ENCODE results near the gene BACH2. TPM values are rescaled to one million over a fixed set of nuclear protein-coding genes. Genes with fewer than 3 reads are reported as not detected.

Gene BACH2
- total RNA-seq, 6 donors from 2014 or later, result 3.1 to 6.8 (median 5.3) TPM

DNA sequence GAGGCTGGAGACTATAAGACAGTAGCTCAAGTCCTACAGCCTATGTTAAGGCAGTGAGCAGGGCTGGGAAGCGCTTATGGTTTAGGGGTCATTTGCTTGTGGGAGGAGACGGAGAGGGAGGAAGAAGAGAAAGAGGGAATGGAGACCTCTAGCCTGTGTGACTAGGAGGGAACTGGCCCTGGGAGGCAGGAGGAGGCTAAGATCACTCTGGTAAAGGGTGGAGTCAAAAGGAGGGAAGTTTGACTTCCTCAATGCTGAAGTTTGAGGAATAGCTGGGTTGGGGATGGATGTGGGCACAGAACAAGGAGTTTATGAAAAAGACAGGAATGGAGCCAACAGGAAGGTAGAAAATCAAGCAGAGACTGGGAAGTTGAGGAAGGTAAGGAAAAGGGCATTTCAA, 6.4 kb upstream of the BACH2 start:
- 86 to 88% methylated on average over 2 of the region's 2 CpGs for WGBS, 2 donors
- ATAC-seq (ENCODE audit: low FRiP score in 2 of 2), result peak in 1 of 2 donors; percentile 60
- H3K27me3 ChIP-seq, result no peaks in the 10 kb centered on the region

GRCh38 chr6:90302320-90302719, 5.7 kb upstream of the BACH2 start:
- WGBS, 2 donors, result 94 to 98% methylated on average over 2 of the region's 2 CpGs
- ATAC-seq (ENCODE audit: low FRiP score in 2 of 2) (no peak), DNase-seq (no peak)
- H3K4me1 ChIP-seq, result peaks cover 0 to 1% (median under 1%) of the 10 kb centered on the region in 4 donors
- H3K4me3 ChIP-seq, result no peak overlapping the region
- H3K27me3 ChIP-seq, result no peaks in the 10 kb centered on the region
- no peaks in the 10 kb centered on the region for H3K9me3 ChIP-seq
- no peak overlapping the region for H3K27ac ChIP-seq
- no peak for TF ChIP-seq CTCF (IDR thresholded peaks at IDR 0.05)
- TF ChIP-seq POLR2AphosphoS5 (IDR thresholded peaks at IDR 0.05), result no peak
- no peak for TF ChIP-seq EP300 (IDR thresholded peaks at IDR 0.05)
- TF ChIP-seq POLR2A (IDR thresholded peaks at IDR 0.05), result no peak
- H3K36me3 ChIP-seq, result no peaks in the 10 kb centered on the region

More for the DNA sequence above, 6.4 kb upstream of the BACH2 start:
- Histone ChIP-seq H3K4me3 (no peak overlapping the region), H3K9me3 (no peaks in the 10 kb centered on the region), H3K27ac (no peak overlapping the region), H3K4me1 (no peaks in the 10 kb centered on the region), H3K36me3 (no peaks in the 10 kb centered on the region)
- no peak for DNase-seq
- TF ChIP-seq POLR2AphosphoS5 (IDR thresholded peaks at IDR 0.05) (no peak), CTCF (IDR thresholded peaks at IDR 0.05) (no peak), EP300 (IDR thresholded peaks at IDR 0.05) (no peak), POLR2A (IDR thresholded peaks at IDR 0.05) (no peak)

GRCh38 chr6:90301816-90302215, 5.2 kb upstream of the BACH2 start:
- Histone ChIP-seq H3K9me3 (no peaks in the 10 kb centered on the region), H3K4me1 (peaks cover 0 to 6% (median 5%) of the 10 kb centered on the region in 4 donors), H3K27ac (no peak overlapping the region), H3K36me3 (no peaks in the 10 kb centered on the region), H3K4me3 (no peak overlapping the region), H3K27me3 (peaks cover 0 to 5% (median 0%) of the 10 kb centered on the region in 4 donors)
- no peak for DNase-seq
- WGBS, 2 donors, result 79 to 84% methylated on average over 1 of the region's 1 CpG
- TF ChIP-seq EP300 (IDR thresholded peaks at IDR 0.05) (no peak), POLR2AphosphoS5 (IDR thresholded peaks at IDR 0.05) (no peak), CTCF (IDR thresholded peaks at IDR 0.05) (no peak), POLR2A (IDR thresholded peaks at IDR 0.05) (no peak)
- ATAC-seq (ENCODE audit: low FRiP score in 2 of 2), result no peak

GRCh38 chr6:90298459-90299053, 1.9 kb upstream of the BACH2 start:
- Histone ChIP-seq H3K27ac (no peak overlapping the region), H3K9me3 (no peaks in the 10 kb centered on the region), H3K4me1 (peaks cover 14 to 30% (median 18%) of the 10 kb centered on the region in 4 donors), H3K4me3 (no peak overlapping the region), H3K36me3 (no peaks in the 10 kb centered on the region), H3K27me3 (peaks cover 0 to 16% (median 6%) of the 10 kb centered on the region in 4 donors)
- TF ChIP-seq CTCF (IDR thresholded peaks at IDR 0.05) (no peak), POLR2AphosphoS5 (IDR thresholded peaks at IDR 0.05) (no peak), POLR2A (IDR thresholded peaks at IDR 0.05) (no peak), EP300 (IDR thresholded peaks at IDR 0.05) (no peak)
- DNase-seq, result no peak
- WGBS, 2 donors, result 87 to 92% methylated on average over 7 of the region's 7 CpGs
- no peak for ATAC-seq (ENCODE audit: low FRiP score in 2 of 2)

GRCh38 chr6:90297867-90298381, 1.3 kb upstream of the BACH2 start:
- H3K4me1 ChIP-seq, result peaks cover 14 to 30% (median 18%) of the 10 kb centered on the region in 4 donors
- 76 to 82% methylated on average over 9 of the region's 9 CpGs for WGBS, 2 donors
- DNase-seq (no peak), ATAC-seq (ENCODE audit: low FRiP score in 2 of 2) (no peak)
- H3K27ac ChIP-seq, result peak overlapping the region in 1 of 4 donors; percentile 78
- H3K36me3 ChIP-seq, result no peaks in the 10 kb centered on the region
- H3K27me3 ChIP-seq, result peaks cover 0 to 16% (median 6%) of the 10 kb centered on the region in 4 donors
- H3K4me3 ChIP-seq, result no peak overlapping the region
- TF ChIP-seq EP300 (IDR thresholded peaks at IDR 0.05) (no peak), POLR2A (IDR thresholded peaks at IDR 0.05) (no peak), POLR2AphosphoS5 (IDR thresholded peaks at IDR 0.05) (no peak), CTCF (IDR thresholded peaks at IDR 0.05) (no peak)
- H3K9me3 ChIP-seq, result no peaks in the 10 kb centered on the region

Data from upper lobe of left lung (tissue), 6 donors.